Mucosa of descending colon (tissue), 3 donors: ENCODE data around the gene SORBS1. TPM values are rescaled to one million over a fixed set of nuclear protein-coding genes. Genes with fewer than 3 reads are reported as not detected.

Source experiments
- ATAC-seq: fragments of 200-7000 bp; cut with Tn5 transposase; one replicate; pipeline ENCODE4 v1.9.1; 2020; ENCODE audit warnings: mild to moderate bottlenecking, moderate library complexity
- DNase-seq, 3 donors: peaks; one replicate each; pipeline ENCODE4 v3.0.0-alpha.2; 2020
- H3K36me3 ChIP-seq: fragments of 200-600 bp; one replicate; pipeline ENCODE4 v1.8.0; 2021; ENCODE audit warnings: low read depth, mild to moderate bottlenecking
- H3K4me1 ChIP-seq: fragments of 200-600 bp; one replicate; pipeline ENCODE4 v1.8.0; 2021; ENCODE audit warnings: low read depth, mild to moderate bottlenecking
- H3K4me3 ChIP-seq: fragments of 200-600 bp; one replicate; pipeline ENCODE4 v1.8.0; 2021; ENCODE audit warnings: mild to moderate bottlenecking
- H3K9me3 ChIP-seq: fragments of 200-600 bp; one replicate; pipeline ENCODE4 v1.8.0; 2021; ENCODE audit warnings: mild to moderate bottlenecking
- intact Hi-C, 2 donors: fragments of 100-400 bp; cut with DNase I in 1 of 2; cut with micrococcal nuclease in 1 of 2; formaldehyde crosslinking; loops; one replicate each; pipeline versions ENCODE4 v1.11.0 to v1.11.1; 2022; cut with DNase I, micrococcal nuclease
- total RNA-seq, 3 donors: library from RNA; stranded (reverse); fragmentation: NEBNext Ultra II Directional in 2 of 3; extraction: Animal tissue kit (Norgen Biotek cat#: 25700) in 2 of 3; gene quantifications; one replicate each; pipeline versions ENCODE4 v1.2.1 to v1.2.4, GENCODE V29; 2021 to 2023
- TF ChIP-seq, protein P1 (sequence below): fragments of 200-600 bp; IDR thresholded peaks from one replicate; pipeline ENCODE4 v1.8.0; 2022; ENCODE audit warnings: antibody characterized with exemption, mild to moderate bottlenecking
- donor health status: DM: no; HTN: no; CAD: no; lungs with moderate emphysema.
- donor health status: DM: no; HTN: no; CAD: no.
- donor health status: DM: no; HTN: yes; CAD: no.

SORBS1 gene
- total RNA-seq, 3 donors from 2014 or later, result 48.9 to 699 (median 99.3) TPM

GRCh38 chr10:95451568-95452524 lies 109.3 kb downstream of the SORBS1 start:
- DNase-seq (no peak), ATAC-seq (no peak)
- Histone ChIP-seq H3K4me3 (no peak overlapping the region), H3K9me3 (no peaks in the 10 kb centered on the region), H3K4me1 (no peaks in the 10 kb centered on the region), H3K36me3 (no peaks in the 10 kb centered on the region)
- intact Hi-C loops, result no loop called here
- TF ChIP-seq, protein P1, sequence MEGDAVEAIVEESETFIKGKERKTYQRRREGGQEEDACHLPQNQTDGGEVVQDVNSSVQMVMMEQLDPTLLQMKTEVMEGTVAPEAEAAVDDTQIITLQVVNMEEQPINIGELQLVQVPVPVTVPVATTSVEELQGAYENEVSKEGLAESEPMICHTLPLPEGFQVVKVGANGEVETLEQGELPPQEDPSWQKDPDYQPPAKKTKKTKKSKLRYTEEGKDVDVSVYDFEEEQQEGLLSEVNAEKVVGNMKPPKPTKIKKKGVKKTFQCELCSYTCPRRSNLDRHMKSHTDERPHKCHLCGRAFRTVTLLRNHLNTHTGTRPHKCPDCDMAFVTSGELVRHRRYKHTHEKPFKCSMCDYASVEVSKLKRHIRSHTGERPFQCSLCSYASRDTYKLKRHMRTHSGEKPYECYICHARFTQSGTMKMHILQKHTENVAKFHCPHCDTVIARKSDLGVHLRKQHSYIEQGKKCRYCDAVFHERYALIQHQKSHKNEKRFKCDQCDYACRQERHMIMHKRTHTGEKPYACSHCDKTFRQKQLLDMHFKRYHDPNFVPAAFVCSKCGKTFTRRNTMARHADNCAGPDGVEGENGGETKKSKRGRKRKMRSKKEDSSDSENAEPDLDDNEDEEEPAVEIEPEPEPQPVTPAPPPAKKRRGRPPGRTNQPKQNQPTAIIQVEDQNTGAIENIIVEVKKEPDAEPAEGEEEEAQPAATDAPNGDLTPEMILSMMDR, result no peak

DNA sequence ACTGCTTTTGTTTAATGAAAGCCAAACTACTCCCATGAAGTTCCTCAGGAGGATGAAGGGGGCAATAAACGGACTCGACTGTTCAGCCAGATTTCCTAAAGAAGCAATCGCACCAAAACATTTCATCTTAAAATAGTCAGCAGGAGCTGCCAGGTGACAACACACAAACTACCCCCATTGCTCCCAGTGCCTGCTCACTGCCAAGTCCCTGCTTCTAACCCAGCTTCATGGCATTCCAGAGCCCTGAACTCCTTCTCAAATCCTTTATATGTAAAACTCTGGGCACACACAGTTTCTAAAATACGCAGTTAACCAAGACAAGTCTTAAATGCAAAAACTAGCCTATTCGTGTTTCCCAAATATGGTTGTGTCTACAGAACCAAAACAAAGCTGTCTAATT lies 110.0 kb downstream of the SORBS1 start:
- H3K36me3 ChIP-seq, result no peaks in the 10 kb centered on the region
- H3K9me3 ChIP-seq, result no peaks in the 10 kb centered on the region
- intact Hi-C loops, result no loop called here
- no peaks in the 10 kb centered on the region for H3K4me1 ChIP-seq
- TF ChIP-seq, protein P1, result no peak
- no peak for DNase-seq
- no peak overlapping the region for H3K4me3 ChIP-seq
- no peak for ATAC-seq

DNA sequence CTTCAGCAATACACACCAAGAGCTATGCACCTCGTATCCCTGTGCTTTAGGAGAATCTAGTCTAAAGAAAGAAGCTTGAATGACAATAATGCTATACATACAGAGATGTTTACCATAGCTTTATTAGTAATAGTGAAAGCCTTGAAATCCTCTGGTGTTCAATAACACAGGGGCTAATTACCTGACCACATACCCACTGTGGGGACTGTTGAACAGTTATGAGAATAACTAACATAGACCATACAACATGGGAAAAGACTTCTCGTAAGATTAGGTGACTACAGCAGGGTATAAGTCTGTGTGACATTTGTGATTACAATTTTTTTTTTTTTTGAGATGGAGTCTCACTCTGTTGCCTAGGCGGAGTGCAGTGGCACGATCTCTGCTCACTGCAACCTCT lies 111.0 kb downstream of the SORBS1 start:
- no peaks in the 10 kb centered on the region for H3K9me3 ChIP-seq
- no peak overlapping the region for H3K4me3 ChIP-seq
- TF ChIP-seq, protein P1, result no peak
- no peaks in the 10 kb centered on the region for H3K36me3 ChIP-seq
- intact Hi-C loops, result no loop called here
- peaks cover 4% of the 10 kb centered on the region for H3K4me1 ChIP-seq
- DNase-seq, result no peak
- no peak for ATAC-seq

DNA sequence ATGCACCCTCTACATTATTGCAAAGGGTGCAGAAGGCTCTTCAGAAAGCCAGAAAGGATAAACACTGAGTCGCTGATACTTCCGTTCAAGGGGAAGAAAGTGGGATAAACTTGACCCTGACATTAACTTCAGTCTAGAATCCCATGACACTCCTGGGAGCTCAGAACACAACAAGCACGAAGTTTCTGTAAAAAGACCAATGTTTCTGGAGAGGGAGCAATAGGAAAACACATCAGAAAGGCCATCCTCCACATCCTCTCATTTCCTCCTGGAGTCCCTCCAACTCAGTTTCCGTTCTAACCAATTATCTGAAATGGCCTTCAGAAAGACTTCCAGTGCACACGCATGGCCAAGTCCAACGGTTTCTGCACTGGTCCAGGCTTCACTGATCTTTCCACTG lies 113.5 kb downstream of the SORBS1 start:
- Histone ChIP-seq H3K4me1 (peaks cover 5% of the 10 kb centered on the region), H3K4me3 (no peak overlapping the region), H3K9me3 (no peaks in the 10 kb centered on the region), H3K36me3 (no peaks in the 10 kb centered on the region)
- DNase-seq (peak in 1 of 3 donors; percentile 24), ATAC-seq (no peak)
- TF ChIP-seq, protein P1, result no peak
- intact Hi-C loops, result no loop called here

DNA sequence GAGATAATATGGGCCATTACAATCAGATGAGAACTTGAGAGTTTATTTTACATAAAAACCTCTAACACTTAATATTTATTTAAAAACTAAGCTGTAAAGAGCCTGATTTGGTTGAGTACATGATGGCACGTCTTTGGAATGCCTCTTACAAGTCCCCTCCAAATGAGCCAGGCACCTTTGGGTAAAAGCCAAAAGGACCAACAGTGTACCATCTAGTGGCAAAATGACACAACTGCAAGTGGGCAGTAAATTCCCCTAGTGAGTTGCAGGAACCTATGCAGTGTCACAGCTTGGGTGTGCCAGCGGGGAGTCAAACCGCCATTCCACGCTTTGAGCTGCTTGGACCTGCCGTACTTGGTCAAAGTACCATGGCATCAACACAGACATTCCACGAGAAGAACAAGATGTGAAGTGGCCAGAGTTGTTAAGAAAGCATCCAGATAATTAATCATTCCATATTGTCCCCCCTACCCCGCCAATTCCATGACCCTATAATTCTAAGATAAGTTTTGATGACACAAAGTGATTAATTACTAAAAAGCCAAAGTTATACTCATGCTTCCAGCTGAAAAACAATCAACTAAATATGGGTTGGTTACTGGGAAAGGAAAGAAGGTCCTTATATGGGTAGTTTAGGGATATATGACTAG lies 115.2 kb downstream of the SORBS1 start:
- intact Hi-C loops, result no loop called here

More for the DNA sequence above, 115.2 kb downstream of the SORBS1 start:
- no peaks in the 10 kb centered on the region for H3K9me3 ChIP-seq
- no peak overlapping the region for H3K4me3 ChIP-seq
- ATAC-seq (peak; percentile 92), DNase-seq (peak in 2 of 3 donors; percentile 59 to 67)
- TF ChIP-seq, protein P1, result peak; percentile 71
- peaks cover 5% of the 10 kb centered on the region for H3K4me1 ChIP-seq
- no peaks in the 10 kb centered on the region for H3K36me3 ChIP-seq
